ENCODE results near the gene NACC2.

GRCh38 chr9:135979547-135980166, 115.4 kb downstream of the NACC2 start:
- TF ChIP-seq CTCF (IDR thresholded peaks at IDR 0.05; ENCODE audit: low read depth, low read length) (no peak), EZH2phosphoT487 (IDR thresholded peaks at IDR 0.05; ENCODE audit: low read depth) (no peak)

Measured in OCI-LY3 (cell line).